GM12892 (cell line): ENCODE results near the gene RFX8. TPM values are rescaled to one million over a fixed set of nuclear protein-coding genes. Genes with fewer than 3 reads are reported as not detected.

Source experiments
- DNase-seq: peaks from one replicate; pipeline ENCODE4 v3.0.0; 2011; ENCODE audit not compliant: insufficient read length
- FAIRE-seq: peaks from 2 replicates; lab custom pipeline; 2011; peaks lifted over from hg19 to GRCh38; lab: Jason Lieb, UNC
- POLR2A ChIP-seq: IDR thresholded peaks from 2 replicates; pipeline ENCODE4 v1.6.1; 2011; ENCODE audit warnings: low read depth, low read length, control low read depth
- POLR2AphosphoS5 ChIP-seq: IDR thresholded peaks from 2 replicates; pipeline ENCODE4 v1.6.1; 2011; ENCODE audit warnings: low read depth, low read length, control low read depth
- TAF1 ChIP-seq: IDR thresholded peaks from 2 replicates; pipeline ENCODE4 v1.6.1; 2011; ENCODE audit warnings: low read depth, mild to moderate bottlenecking, control low read depth, low read length, borderline replicate concordance
- polyA plus RNA-seq: library from polyadenylated mRNA; unstranded; fragments of >200 nt; gene quantifications from one replicate; pipeline ENCODE4 v1.2.1, GENCODE V29; 2012; ENCODE audit warnings: missing spikeins, inconsistent platforms; ENCODE audit not compliant: missing spikeins

Gene RFX8
- polyA plus RNA-seq = not detected

DNA sequence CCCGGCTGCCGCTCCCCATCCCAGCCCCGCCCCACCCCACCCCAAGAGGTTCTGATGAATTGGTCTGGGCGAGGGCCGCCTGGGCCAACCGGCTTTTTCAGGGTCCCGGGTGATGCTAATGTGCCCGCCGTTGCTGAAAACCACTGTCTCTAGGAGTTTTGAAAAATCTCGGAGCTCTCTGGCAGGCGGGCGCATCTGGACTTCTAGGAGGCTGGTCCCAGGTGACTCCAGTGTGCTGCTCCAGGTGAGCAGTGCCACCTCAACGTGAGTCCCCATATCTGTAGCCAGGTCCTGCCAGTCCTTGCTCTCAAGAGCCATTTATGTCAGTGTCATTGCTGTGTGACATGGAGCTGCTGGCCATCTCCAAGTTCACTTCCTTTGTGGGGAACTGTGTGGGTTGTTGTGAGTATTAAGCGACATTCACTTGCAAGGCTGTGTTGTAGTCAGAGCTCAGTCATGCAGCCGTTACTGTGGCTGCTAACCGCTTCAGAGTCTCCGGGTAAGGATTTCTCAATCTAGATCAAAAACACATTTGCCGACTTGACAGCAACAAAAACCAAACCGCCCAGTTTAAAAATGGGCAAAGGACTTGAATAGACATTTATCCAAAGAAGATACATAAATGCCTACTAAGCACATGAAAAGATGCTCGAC lies at the start of gene RFX8:
TSS of gene RFX8 (minus strand) at position 382 of the 654 bp plus-strand sequence. CDS start 8,264 bp downstream, outside the sequence.
- DNase-seq (no peak), FAIRE-seq (no peak)
- TF ChIP-seq TAF1 = no peak
- TF ChIP-seq POLR2AphosphoS5 = no peak
- TF ChIP-seq POLR2A = no peak

DNA sequence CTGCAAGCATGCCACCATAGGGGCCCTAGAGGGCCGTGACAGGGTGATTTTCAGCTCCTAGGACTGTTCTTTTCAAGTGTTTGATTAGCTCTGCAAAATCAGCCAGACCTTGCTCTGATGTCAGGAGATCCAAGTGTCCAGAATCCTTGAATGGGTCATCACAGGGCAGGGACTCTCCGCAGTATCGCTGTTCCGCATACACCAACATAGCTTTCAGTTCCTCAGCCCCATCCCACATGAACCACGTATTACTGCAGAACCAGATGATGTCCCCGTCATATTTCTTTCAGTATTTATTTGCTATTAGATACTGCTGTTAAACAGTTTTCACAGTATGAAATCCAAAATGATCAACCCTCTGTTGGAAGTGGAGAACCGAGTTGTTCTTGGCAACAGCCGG lies 46.6 kb upstream of the RFX8 start:
- FAIRE-seq (no peak), DNase-seq (no peak)
- TF ChIP-seq POLR2AphosphoS5 (no peak), TAF1 (no peak), POLR2A (no peak)

DNA sequence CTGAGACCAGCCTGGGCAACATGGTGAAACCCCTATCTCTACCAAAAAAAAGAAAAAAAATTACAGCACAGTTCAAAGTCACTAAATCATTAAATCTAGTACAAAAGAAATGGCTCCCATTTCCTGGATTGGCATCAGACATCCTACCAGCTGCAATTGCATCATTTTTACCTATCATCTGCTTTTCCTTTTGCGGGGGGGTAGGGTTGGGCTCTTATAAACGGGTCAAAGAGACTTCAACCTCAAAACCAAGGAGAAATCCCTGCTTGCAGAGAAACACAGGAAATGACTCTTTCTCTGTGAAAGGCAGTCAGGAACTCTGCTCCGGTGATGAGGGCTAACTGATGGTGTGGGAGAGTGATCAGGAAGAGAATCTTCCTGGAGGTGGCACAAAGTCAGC lies 45.3 kb upstream of the RFX8 start:
- no peak for DNase-seq

DNA sequence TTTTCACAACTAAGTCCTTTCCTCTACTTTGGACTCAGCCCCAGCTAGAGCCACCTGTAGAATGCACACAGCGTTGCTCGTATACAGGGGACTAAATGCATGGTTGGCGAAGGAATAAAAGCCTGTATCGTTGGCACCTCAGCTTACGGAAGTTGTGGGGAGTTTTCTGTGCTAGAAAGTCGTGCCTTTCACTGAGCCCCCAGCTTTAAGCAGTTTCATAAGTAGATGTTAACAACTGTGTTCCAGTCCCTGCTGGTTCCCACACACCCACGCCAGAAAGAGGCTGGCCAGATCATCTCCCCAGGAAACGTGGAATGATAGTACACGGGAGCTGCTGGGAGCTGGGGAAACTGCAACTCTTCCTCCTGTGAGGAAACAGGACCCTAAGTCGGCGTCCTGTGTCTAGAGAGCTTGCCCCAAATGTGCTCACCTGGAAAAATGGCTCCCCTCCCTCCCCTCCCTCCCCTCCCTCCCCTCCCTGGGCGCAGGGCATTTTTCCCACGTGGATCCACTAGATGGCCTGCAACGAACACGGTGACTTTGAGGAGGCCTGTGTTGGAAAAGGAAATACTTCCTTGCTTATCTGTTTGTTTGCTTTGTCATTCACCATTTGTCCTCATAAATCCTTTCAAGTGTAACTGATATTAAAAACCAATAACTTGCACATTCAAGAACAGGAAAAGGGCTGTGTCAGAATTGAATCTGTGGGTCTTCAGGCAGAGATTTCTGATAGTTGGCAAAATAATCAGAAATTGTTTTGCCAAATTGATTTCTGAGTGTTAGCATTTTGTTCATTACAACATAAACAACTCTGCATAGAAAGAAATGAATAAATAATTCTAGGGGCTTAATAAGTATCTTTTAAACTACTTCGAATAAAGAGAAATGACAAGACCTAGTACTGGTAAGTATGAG lies 43.9 kb upstream of the RFX8 start:
- no peak for DNase-seq
- FAIRE-seq = no peak
- TF ChIP-seq POLR2AphosphoS5 = no peak
- no peak for TF ChIP-seq TAF1
- TF ChIP-seq POLR2A = no peak

More for the DNA sequence above, 45.3 kb upstream of the RFX8 start:
- TF ChIP-seq TAF1 (no peak), POLR2AphosphoS5 (no peak), POLR2A (no peak)
- no peak for FAIRE-seq

DNA sequence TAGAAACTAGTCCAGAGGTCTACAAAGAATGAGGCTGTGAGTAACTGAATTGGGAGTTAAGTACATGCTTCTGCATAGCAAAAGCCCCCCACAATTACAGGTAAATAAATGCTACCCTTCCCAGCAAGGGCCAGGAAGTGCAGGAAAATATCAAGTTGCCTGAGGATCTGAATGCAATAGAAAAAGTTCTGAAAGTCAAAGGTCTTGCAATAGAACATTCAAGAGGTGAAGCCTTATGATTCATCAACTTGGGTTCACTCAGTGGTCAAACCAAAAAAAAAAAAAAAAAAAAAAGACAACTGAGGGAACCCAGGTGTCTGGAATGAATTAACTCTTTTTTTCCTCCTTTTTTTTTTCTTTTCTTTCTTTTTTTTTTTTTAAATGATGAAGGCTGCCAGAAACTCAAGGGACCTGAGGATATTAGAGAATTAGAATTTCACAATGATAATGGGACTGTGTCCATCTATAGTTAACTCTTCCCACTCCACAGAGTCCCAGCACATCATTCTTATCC lies 42.9 kb upstream of the RFX8 start:
- no peak for FAIRE-seq
- no peak for TF ChIP-seq POLR2A
- TF ChIP-seq POLR2AphosphoS5 = no peak
- no peak for TF ChIP-seq TAF1
- DNase-seq = no peak

DNA sequence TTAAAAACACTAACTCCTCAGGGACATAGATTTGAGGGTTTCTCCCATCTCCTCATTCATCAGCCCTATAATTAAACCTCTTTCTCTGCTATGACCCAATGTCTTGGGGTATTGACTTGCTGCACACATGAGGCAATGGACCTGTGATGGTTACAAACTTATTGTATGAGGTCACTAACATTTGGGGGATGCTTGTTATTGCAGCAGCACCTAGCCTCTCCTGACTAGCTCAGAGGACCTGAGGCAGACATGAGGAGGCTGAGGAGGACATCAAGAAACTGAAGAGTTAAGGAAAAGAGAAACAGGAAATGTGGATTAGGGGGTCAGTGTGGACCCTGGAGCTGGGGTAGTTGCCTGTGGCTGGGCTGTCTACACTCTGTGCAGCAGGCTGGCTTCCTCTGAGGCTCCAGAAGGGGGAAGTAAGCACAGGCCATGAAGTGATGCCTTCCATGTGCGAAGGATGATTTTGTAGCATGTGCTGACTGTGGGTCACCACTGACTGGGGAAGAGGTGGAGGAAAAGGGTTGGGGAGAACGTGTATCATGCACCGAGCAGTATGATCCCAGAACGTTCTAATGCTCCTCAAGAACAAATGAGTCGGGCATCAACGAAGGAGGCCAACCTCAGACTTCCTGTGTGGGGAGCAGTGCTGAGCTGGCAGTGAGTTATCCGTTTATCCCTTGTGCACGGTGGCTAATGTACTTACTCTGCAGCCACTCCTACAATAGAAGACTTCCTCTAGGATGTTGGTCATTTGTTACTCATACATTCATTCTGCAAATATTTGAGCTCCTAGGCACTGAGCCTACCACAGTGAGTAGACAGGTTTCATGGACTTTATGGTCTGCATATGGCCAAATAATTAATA lies 42.1 kb upstream of the RFX8 start:
- TF ChIP-seq POLR2AphosphoS5 (no peak), TAF1 (no peak), POLR2A (no peak)
- FAIRE-seq (no peak), DNase-seq (no peak)

DNA sequence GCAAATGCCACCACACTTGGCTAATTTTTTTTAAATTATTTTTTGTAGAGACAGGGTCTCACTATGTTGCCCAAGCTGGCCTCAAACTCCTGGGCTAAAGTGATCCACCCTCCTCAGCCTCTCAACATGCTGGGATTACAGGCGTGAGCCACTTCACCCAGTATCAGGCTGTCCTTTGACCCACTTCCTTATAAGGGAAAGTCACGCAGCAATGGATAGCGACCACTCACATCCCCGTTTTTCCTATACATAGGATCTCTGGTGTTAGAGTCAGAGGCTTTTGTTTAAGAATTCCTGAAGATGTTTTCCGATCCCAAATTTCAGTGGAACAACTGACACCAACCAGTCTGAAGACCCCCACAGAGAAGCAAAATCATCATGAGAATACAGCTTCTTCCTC lies 41.4 kb upstream of the RFX8 start:
- FAIRE-seq (no peak), DNase-seq (no peak)
- no peak for TF ChIP-seq POLR2A
- no peak for TF ChIP-seq POLR2AphosphoS5
- no peak for TF ChIP-seq TAF1

DNA sequence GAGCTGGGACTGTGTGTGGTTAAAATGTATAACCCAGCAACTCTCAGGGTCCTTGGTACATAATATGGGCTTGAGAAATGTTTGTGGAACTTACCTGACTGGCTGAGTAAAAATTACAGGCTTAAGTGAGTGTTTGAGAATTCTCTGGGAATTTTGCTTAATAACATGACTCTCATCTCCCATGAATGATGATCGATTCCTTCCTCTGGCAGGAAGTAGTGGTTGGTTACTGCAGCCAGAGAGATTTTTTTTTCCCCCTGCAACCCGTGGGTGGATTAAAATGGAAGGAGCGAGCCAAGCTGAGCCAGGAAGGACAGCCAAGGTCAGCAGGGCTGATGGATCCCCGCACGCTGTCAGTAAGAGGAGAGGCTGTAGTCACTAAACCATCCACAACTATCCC lies 40.6 kb upstream of the RFX8 start:
- no peak for FAIRE-seq
- DNase-seq = no peak
- no peak for TF ChIP-seq POLR2A
- TF ChIP-seq TAF1 = no peak

DNA sequence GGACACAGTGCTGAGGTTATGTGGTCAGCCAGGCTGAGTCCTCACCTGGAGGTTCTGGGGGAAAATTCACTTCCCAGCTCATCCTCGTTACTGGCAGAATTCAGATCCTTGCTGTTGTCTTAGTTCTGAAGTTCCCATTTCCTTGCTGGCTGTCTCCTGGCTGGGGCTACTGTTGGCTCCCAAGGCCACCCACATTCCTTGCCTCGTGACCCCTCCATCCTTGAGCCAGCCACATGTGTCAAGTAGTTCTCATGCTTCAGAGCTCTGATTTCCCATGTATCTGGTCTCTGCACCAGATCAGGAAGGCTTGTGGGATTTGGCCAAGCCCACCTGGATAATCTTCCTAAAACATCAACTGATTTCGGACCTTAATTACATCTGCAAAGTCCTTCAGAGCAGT lies 38.1 kb upstream of the RFX8 start:
- TF ChIP-seq TAF1 = no peak
- no peak for TF ChIP-seq POLR2A
- TF ChIP-seq POLR2AphosphoS5 = no peak
- DNase-seq = no peak
- FAIRE-seq = no peak

DNA sequence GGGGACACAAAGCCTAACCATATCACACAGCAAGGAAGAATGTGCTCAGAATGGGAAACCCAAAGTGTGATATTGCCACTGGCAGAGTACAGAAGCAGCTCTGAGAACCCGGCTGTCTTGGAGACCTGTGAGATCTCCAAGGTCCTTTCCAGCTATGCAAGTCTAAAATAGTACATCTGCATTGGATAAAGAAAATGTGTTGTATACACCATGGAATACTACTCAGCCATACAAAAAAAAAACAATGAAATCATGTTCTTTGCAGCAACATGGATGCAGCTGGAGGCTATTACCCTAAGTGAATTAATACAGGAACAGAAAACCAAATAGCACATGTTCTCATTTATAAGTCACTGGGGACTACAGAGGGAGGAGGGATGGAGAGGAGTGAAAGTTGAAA lies 36.5 kb upstream of the RFX8 start:
- TF ChIP-seq POLR2AphosphoS5 (no peak), POLR2A (no peak), TAF1 (no peak)
- DNase-seq = no peak
- FAIRE-seq = no peak

DNA sequence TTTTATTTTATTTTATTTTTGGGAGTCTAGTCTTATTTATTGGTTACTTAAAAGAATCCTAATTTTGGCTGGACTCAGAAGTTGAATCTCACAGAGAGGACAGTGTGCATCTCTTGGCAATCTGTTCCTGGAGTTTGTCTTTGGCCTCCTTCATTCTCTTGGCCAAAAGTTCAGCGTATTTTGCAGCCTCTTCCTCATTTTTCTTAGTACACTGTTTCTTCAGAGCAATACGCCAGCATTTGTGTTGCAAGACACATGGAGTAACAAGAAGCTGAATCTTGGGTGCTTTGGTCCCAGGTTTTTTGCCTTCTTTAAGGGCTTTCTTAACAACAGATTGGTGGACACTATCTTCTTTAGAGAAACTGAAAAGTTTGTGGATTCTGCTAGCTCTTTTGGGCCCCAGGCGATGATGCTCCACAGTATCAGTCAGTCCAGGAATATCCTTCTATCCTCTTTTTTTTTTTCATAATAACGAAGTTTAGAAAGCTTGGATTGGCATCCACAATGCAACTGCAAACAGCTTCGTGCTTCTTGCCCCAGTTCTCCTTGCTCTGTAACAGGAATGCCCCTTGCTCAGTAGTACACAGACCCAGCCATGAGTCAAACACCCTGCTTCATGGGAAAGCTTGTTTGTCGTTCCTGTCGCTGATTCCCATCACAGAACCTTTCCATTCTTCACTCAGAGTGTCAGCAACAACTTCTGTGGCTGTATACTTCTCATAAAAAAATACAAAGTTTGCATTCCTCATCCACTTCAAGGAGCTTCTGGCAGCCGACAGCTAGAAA lies 34.8 kb upstream of the RFX8 start:
- TF ChIP-seq POLR2AphosphoS5 = no peak
- no peak for DNase-seq
- no peak for FAIRE-seq
